A549 (cell line): ENCODE data around the gene GCDH. TPM values are rescaled to one million over a fixed set of nuclear protein-coding genes. Genes with fewer than 3 reads are reported as not detected.

Experiments
- ATAC-seq, 2 experiments: fragments of 200-7000 bp in 1 of 2; fragments of >200 bp in 1 of 2; cut with Nextera tagmentation in 1 of 2; cut with Tn5 transposase in 1 of 2; 3 replicates each; pipeline versions ENCODE4 v1.8.0 to v1.9.1; 2018 to 2020; ENCODE audit warnings: mild to moderate bottlenecking in 1 of 2, moderate library complexity in 1 of 2
- CTCF ChIA-PET: fragments of 300-600 bp; sonication (Branson Sonifier 250); formaldehyde crosslinking; extraction: SDS; loops from one replicate; lab custom pipeline; 2021; ENCODE audit warnings: antibody characterized with exemption, inconsistent platforms; lab: Yijun Ruan, JAX
- POLR2A ChIA-PET: fragments of 350-600 bp; formaldehyde crosslinking; extraction: SDS; loops from one replicate; lab custom pipeline; 2021; ENCODE audit warnings: antibody characterized with exemption, inconsistent platforms; lab: Yijun Ruan, JAX
- DNase-seq, 2 experiments: peaks; one replicate each; pipeline versions ENCODE4 v3.0.0 to v3.0.0-alpha.2; 2011 to 2016; ENCODE audit warnings: low read depth in 1 of 2, low spot score in 1 of 2
- FAIRE-seq: peaks from 2 replicates; lab custom pipeline; 2011; peaks lifted over from hg19 to GRCh38; lab: Jason Lieb, UNC
- H3K27ac ChIP-seq, 2 experiments: fragments of >200 bp; sonication (Bioruptor Twin); formaldehyde crosslinking; 3 replicates each; pipeline ENCODE4 v1.5.1; 2016 to 2017
- H3K4me1 ChIP-seq: fragments of >200 bp; sonication (Bioruptor Twin); formaldehyde crosslinking; 3 replicates; pipeline ENCODE4 v1.6.1; 2016
- H3K4me2 ChIP-seq: fragments of >200 bp; sonication (Bioruptor Twin); formaldehyde crosslinking; 3 replicates; pipeline ENCODE4 v1.6.1; 2016
- H3K4me3 ChIP-seq: fragments of >200 bp; sonication (Bioruptor Twin); formaldehyde crosslinking; 3 replicates; pipeline ENCODE4 v1.5.1; 2016
- H3K9me3 ChIP-seq: fragments of >200 bp; sonication (Bioruptor Twin); formaldehyde crosslinking; 3 replicates; pipeline ENCODE4 v1.6.1; 2016
- CEBPB ChIP-seq, 2 experiments: fragments of >200 bp in 1 of 2; sonication (Bioruptor Twin) in 1 of 2; formaldehyde crosslinking in 1 of 2; IDR thresholded peaks; 2 replicates each; pipeline ENCODE4 v1.6.1; 2012 to 2016
- EP300 ChIP-seq, 2 experiments: fragments of >200 bp; sonication (Bioruptor Twin); formaldehyde crosslinking; IDR thresholded peaks; 2 replicates in 1 of 2; 3 replicates in 1 of 2; pipeline ENCODE4 v1.6.1; 2016 to 2017
- FOSB ChIP-seq: fragments of 250-450 bp; sonication (Bioruptor Pico); IDR thresholded peaks from 2 replicates; pipeline ENCODE4 v1.5.0; 2020; ENCODE audit warnings: mild to moderate bottlenecking, moderate library complexity
- GATA3 ChIP-seq: IDR thresholded peaks from 2 replicates; pipeline ENCODE4 v1.6.1; 2012; ENCODE audit warnings: borderline replicate concordance
- HDAC2 ChIP-seq: fragments of 200-600 bp; sonication (generic); IDR thresholded peaks from 2 replicates; pipeline ENCODE4 v1.6.1; 2016
- HOXB5 ChIP-seq: fragments of 250-450 bp; sonication (Bioruptor Pico); IDR thresholded peaks from 2 replicates; pipeline ENCODE4 v1.5.0; 2020; ENCODE audit warnings: mild to moderate bottlenecking, moderate library complexity
- JUN ChIP-seq, 2 experiments: fragments of >200 bp; sonication (Bioruptor Twin); formaldehyde crosslinking; IDR thresholded peaks; 2 replicates in 1 of 2; 3 replicates in 1 of 2; pipeline ENCODE4 v1.6.1; 2016 to 2017
- JUNB ChIP-seq: fragments of >200 bp; sonication (Bioruptor Twin); formaldehyde crosslinking; IDR thresholded peaks from 2 replicates; pipeline ENCODE4 v1.6.1; 2016
- KDM1A ChIP-seq: fragments of 200-600 bp; sonication (generic); IDR thresholded peaks from 2 replicates; pipeline ENCODE4 v1.6.1; 2016; ENCODE audit warnings: low read depth, mild to moderate bottlenecking
- KDM5A ChIP-seq: fragments of 200-600 bp; sonication (generic); IDR thresholded peaks from 2 replicates; pipeline ENCODE4 v1.6.1; 2016; ENCODE audit warnings: antibody characterized with exemption, mild to moderate bottlenecking
- MAX ChIP-seq: IDR thresholded peaks from 2 replicates; pipeline ENCODE4 v1.6.1; 2012
- MAZ ChIP-seq: fragments of 150-350 bp; IDR thresholded peaks from 2 replicates; pipeline ENCODE4 v1.6.1; 2014; ENCODE audit warnings: antibody characterized with exemption, low read depth, low read length, borderline replicate concordance
- MYC ChIP-seq: IDR thresholded peaks from 2 replicates; pipeline ENCODE4 v1.6.1; 2012; ENCODE audit warnings: mild to moderate bottlenecking, inconsistent platforms, low read length, improper control_type of control experiment, borderline replicate concordance
- NFE2L2 ChIP-seq: fragments of 150-350 bp; conservative IDR thresholded peaks from 2 replicates; pipeline ENCODE4 v1.6.1; 2014; ENCODE audit warnings: low read length
- NPAS2 ChIP-seq: fragments of 250-450 bp; sonication (Bioruptor Pico); IDR thresholded peaks from 2 replicates; pipeline ENCODE4 v1.8.0; 2022; ENCODE audit warnings: mild to moderate bottlenecking, moderate library complexity, borderline replicate concordance
- PHF8 ChIP-seq: fragments of 200-600 bp; sonication (generic); IDR thresholded peaks from 2 replicates; pipeline ENCODE4 v1.6.1; 2016; ENCODE audit warnings: low read depth, mild to moderate bottlenecking, antibody characterized with exemption, moderate library complexity, borderline replicate concordance
- POLR2A ChIP-seq: IDR thresholded peaks from 2 replicates; pipeline ENCODE4 v1.6.1; 2012; ENCODE audit warnings: mild to moderate bottlenecking, low read length
- POLR2AphosphoS2 ChIP-seq: conservative IDR thresholded peaks from 2 replicates; pipeline ENCODE4 v1.6.1; 2012; ENCODE audit warnings: low read length, improper control_type of control experiment, inconsistent platforms
- RARB ChIP-seq: fragments of 250-450 bp; sonication (Bioruptor Pico); IDR thresholded peaks from 2 replicates; pipeline ENCODE4 v1.8.0; 2021; ENCODE audit warnings: mild to moderate bottlenecking, moderate library complexity
- RCOR1 ChIP-seq: fragments of 150-350 bp; IDR thresholded peaks from 2 replicates; pipeline ENCODE4 v1.6.1; 2014; ENCODE audit warnings: antibody characterized with exemption, low read length, low read depth
- RFX5 ChIP-seq: fragments of 450-650 bp; IDR thresholded peaks from 2 replicates; pipeline ENCODE4 v1.7.1; 2014; ENCODE audit warnings: antibody characterized with exemption, mild to moderate bottlenecking, moderate library complexity
- SREBF2 ChIP-seq: fragments of 450-650 bp; IDR thresholded peaks from 2 replicates; pipeline ENCODE4 v1.6.1; 2014; ENCODE audit warnings: mild to moderate bottlenecking, moderate library complexity
- TFCP2L1 ChIP-seq: fragments of 250-450 bp; sonication (Bioruptor Pico); IDR thresholded peaks from 2 replicates; pipeline ENCODE4 v1.5.0; 2021; ENCODE audit warnings: mild to moderate bottlenecking
- ZFP36 ChIP-seq: fragments of 450-650 bp; IDR thresholded peaks from 2 replicates; pipeline ENCODE4 v1.6.1; 2014; ENCODE audit warnings: borderline replicate concordance; ENCODE audit not compliant: partially characterized antibody
- WGBS: methylation state at CpG from one replicate; pipeline ENCODE4 v1.1.6; 2017; ENCODE audit errors: missing lambda C conversion rate; 5-methylcytosine and 5-hydroxymethylcytosine counted together
- polyA plus RNA-seq, 4 experiments: library from polyadenylated mRNA; depleted of rRNA in 3 of 4; stranded (reverse); fragments of >200 nt; fragmentation: RNase III in 1 of 4; extraction: RNeasy Plus Mini Kit Qiagen cat#74134 plus additional on column Dnase treatment in 1 of 4; gene quantifications; 2 replicates in 3 of 4; 3 replicates in 1 of 4; pipeline ENCODE4 v1.2.3, GENCODE V29; 2011 to 2017
- TF ChIP-seq, protein P1 (sequence below): fragments of >200 bp; sonication (Bioruptor Twin); formaldehyde crosslinking; IDR thresholded peaks from 3 replicates; pipeline ENCODE4 v1.5.1; 2016
- TF ChIP-seq, protein P2 (sequence below): IDR thresholded peaks from 2 replicates; pipeline ENCODE4 v1.6.1; 2012; ENCODE audit warnings: low read depth, borderline replicate concordance

Gene GCDH
- polyA plus RNA-seq, 2 of the 4 experiments (the other 2 are of a cell fraction): 8.8 to 15.2 TPM

GRCh38 chr19:12885749-12886650 lies 5.0 kb upstream of the GCDH start:
- Histone ChIP-seq H3K4me2 (peak overlapping the region; percentile 65), H3K4me3 (peak overlapping the region; percentile 36), H3K9me3 (peaks cover 9% of the 10 kb centered on the region; the same call in 2 of the 3 replicates), H3K4me1 (no peaks in the 10 kb centered on the region), H3K27ac (peak overlapping the region; percentile 27 to 83; a peak in 4 of 6 replicates)
- DNase-seq (no peak), ATAC-seq (peak; percentile 22 to 26; a peak in 4 of 6 replicates), FAIRE-seq (no peak)
- WGBS: 49% methylated on average over 21 of the region's 53 CpGs
- ChIA-PET POLR2A (no interaction called here), CTCF (interaction anchor here (0.7 to 4.5 kb wide), 13 partner anchors 10 to 120 kb away, joined by 3 to 17 read pairs (median 4); partner anchors contain the start of gene RTBDN)
- TF ChIP-seq NFE2L2 (no peak), EP300 (IDR thresholded peaks at IDR 0.05) (no peak), RFX5 (no peak), POLR2AphosphoS2 (no peak)
- TF ChIP-seq, protein P1, sequence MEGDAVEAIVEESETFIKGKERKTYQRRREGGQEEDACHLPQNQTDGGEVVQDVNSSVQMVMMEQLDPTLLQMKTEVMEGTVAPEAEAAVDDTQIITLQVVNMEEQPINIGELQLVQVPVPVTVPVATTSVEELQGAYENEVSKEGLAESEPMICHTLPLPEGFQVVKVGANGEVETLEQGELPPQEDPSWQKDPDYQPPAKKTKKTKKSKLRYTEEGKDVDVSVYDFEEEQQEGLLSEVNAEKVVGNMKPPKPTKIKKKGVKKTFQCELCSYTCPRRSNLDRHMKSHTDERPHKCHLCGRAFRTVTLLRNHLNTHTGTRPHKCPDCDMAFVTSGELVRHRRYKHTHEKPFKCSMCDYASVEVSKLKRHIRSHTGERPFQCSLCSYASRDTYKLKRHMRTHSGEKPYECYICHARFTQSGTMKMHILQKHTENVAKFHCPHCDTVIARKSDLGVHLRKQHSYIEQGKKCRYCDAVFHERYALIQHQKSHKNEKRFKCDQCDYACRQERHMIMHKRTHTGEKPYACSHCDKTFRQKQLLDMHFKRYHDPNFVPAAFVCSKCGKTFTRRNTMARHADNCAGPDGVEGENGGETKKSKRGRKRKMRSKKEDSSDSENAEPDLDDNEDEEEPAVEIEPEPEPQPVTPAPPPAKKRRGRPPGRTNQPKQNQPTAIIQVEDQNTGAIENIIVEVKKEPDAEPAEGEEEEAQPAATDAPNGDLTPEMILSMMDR: peak; percentile 11; the same call in 1 of the 3 replicates

- Histone ChIP-seq H3K4me1 (no peaks in the 10 kb centered on the region; the same call in 2 of the 3 replicates), H3K9me3 (peaks cover 9% of the 10 kb centered on the region; the same call in 2 of the 3 replicates), H3K4me2 (no peak overlapping the region), H3K27ac (no peak overlapping the region), H3K4me3 (no peak overlapping the region)
- no peak for TF ChIP-seq POLR2AphosphoS2
- no peak for TF ChIP-seq GATA3
- no peak for TF ChIP-seq TFCP2L1 (CRISPR knock-in tag)
- TF ChIP-seq RARB: no peak
- TF ChIP-seq CEBPB (IDR thresholded peaks at IDR 0.05): no peak
- TF ChIP-seq SREBF2: no peak
- no peak for TF ChIP-seq MAX
- TF ChIP-seq JUN (IDR thresholded peaks at IDR 0.05): no peak
- no peak for TF ChIP-seq MAZ
- no peak for TF ChIP-seq KDM1A
- TF ChIP-seq RCOR1: no peak
- no peak for TF ChIP-seq PHF8
- no peak for TF ChIP-seq ZFP36
- CTCF ChIA-PET: interaction anchor here (0.7 to 4.5 kb wide), 2 partner anchors 14 to 120 kb away, joined by 3 to 17 read pairs; no protein-coding TSS in a partner anchor
- POLR2A ChIA-PET: no interaction called here
- ATAC-seq (no peak), DNase-seq (no peak), FAIRE-seq (no peak)
- WGBS: 57% methylated on average over 5 of the region's 5 CpGs
Measured at GRCh38 chr19:12886651-12886968, 4.3 kb upstream of the GCDH start.

DNA sequence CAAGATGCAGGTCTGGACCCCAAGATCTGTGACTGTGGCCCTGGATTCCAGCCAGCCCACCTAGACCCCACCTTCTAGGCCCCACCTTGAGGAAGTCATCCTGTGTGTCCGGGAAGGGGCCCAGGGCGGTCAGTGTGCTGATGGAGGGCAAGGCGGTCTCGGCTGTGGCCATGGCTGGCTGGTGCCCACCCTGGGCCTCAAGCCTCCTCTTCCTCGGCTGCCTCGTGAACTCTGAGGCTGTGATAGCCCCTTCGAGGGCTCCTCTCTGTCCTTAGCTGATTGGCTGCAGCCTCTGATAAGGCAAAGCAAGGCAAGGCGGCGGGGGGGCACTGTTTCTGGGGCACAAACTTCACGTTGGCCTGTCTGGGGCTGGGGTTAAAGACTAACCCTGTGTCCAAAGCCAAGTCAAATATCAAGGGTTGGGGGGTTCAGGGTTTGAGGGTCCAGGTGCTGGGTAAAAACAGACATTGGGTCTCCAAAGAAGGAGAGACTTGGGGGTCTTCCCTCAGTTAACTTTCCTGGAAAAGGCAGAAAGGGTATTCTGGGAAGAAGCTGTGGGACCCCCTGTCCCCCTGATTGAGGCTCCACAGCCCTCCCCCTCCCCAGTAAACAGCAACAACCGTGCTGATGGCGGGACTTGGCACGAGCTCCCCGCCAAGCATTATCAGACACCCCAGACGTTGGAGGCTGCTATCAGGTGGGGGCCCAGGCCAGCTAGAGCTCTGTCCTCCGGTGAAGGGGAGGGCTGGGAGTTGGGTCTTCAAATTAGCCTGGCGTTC lies 3.8 kb upstream of the GCDH start, which contains the start of gene KLF1:
KLF1 (minus strand) TSS at position 233 of the 779 bp plus-strand sequence; CDS start at position 172, 61 bp downstream.
- 24% methylated on average over 5 of the region's 17 CpGs for WGBS
- CTCF ChIA-PET: interaction anchor here (0.7 kb wide), 1 partner anchor 14 kb away, joined by 3 read pairs; no protein-coding TSS in a partner anchor
- no peak for TF ChIP-seq NPAS2 (CRISPR knock-in tag)
- no peak for TF ChIP-seq MYC
- TF ChIP-seq, protein P2, sequence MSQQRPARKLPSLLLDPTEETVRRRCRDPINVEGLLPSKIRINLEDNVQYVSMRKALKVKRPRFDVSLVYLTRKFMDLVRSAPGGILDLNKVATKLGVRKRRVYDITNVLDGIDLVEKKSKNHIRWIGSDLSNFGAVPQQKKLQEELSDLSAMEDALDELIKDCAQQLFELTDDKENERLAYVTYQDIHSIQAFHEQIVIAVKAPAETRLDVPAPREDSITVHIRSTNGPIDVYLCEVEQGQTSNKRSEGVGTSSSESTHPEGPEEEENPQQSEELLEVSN: no peak
- no peak for TF ChIP-seq JUNB
- no peak for TF ChIP-seq FOSB
- no peak for TF ChIP-seq HOXB5
- no peak for TF ChIP-seq PHF8
- no peak for TF ChIP-seq MAZ
- no peak for TF ChIP-seq KDM5A
- TF ChIP-seq POLR2A: no peak
- no peak for TF ChIP-seq ZFP36
- TF ChIP-seq, protein P1: no peak
- TF ChIP-seq HDAC2: no peak

More for the DNA sequence above, 3.8 kb upstream of the GCDH start, which contains the start of gene KLF1:
- peak within 1 kb of the TSS; percentile 36; the same call in 1 of the 3 replicates for H3K4me3 ChIP-seq
- POLR2A ChIA-PET: no interaction called here
- H3K27ac ChIP-seq: no peak within 1 kb of the TSS; a peak in 1 of 6 replicates
- peak within 1 kb of the TSS; percentile 65 for H3K4me2 ChIP-seq
- ATAC-seq (no peak), DNase-seq (no peak), FAIRE-seq (no peak)
- peaks cover 3% of the 10 kb centered on the region; the same call in 1 of the 3 replicates for H3K4me1 ChIP-seq
- H3K9me3 ChIP-seq: peaks cover 9% of the 10 kb centered on the region; the same call in 2 of the 3 replicates
